ENCODE results near the gene LRCH1. TPM values are rescaled to one million over a fixed set of nuclear protein-coding genes. Genes with fewer than 3 reads are reported as not detected.

Gene LRCH1
- total RNA-seq, 4 donors from 2014 or later, result 29.1 to 55.6 (median 36.2) TPM

DNA sequence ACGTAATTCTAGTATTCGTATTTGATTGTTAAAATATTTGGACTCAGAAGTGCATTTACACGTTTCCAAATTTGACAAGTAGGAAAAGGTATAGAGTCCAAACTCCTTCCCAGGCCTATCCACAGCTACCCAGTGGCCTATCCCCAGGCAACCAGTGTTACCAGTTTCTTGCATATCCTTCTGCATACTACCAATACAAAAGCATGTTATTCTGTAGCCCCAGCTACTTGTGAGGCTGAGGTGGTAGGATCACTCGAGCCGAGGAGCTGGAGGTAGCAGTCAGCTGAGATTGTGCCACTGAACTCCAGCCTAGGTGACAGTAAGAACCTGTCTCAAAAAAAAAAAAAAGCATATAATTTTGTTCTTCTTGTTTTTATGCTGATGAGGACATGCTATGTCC, 67.1 kb downstream of the LRCH1 start:
- Histone ChIP-seq H3K4me1 (peaks cover 8 to 10% of the 10 kb centered on the region in 2 donors), H3K4me3 (no peak overlapping the region), H3K27me3 (no peaks in the 10 kb centered on the region), H3K9me3 (no peaks in the 10 kb centered on the region), H3K27ac (peak overlapping the region; percentile 23 to 81), H3K36me3 (no peaks in the 10 kb centered on the region)
- DNase-seq, result no peak
- TF ChIP-seq, protein P1, sequence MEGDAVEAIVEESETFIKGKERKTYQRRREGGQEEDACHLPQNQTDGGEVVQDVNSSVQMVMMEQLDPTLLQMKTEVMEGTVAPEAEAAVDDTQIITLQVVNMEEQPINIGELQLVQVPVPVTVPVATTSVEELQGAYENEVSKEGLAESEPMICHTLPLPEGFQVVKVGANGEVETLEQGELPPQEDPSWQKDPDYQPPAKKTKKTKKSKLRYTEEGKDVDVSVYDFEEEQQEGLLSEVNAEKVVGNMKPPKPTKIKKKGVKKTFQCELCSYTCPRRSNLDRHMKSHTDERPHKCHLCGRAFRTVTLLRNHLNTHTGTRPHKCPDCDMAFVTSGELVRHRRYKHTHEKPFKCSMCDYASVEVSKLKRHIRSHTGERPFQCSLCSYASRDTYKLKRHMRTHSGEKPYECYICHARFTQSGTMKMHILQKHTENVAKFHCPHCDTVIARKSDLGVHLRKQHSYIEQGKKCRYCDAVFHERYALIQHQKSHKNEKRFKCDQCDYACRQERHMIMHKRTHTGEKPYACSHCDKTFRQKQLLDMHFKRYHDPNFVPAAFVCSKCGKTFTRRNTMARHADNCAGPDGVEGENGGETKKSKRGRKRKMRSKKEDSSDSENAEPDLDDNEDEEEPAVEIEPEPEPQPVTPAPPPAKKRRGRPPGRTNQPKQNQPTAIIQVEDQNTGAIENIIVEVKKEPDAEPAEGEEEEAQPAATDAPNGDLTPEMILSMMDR (IDR thresholded peaks at IDR 0.05), result no peak
- TF ChIP-seq POLR2A (IDR thresholded peaks at IDR 0.05), result no peak
- intact Hi-C loops (cut with DNase I; ENCODE audit: low total_unique reads), result no loop called here

DNA sequence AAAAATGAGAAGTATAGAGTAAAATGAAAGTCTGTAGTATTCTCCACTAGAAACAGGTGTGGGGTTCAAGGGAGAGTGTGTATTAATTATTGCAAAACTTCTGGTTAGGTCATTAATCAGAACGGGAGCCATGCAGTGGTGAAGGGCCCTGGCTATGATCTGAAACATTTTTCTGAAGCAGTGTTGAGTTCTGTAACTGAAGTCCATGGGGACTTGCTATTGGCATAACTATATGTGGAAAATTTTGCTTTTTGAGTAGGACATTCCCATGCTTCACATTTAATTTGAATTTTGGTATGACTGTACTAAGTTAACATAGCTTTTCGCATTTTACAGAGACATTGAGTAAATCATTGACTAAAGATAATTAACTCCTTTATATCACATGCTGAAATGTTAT, 67.5 kb downstream of the LRCH1 start:
- H3K4me3 ChIP-seq, result no peak overlapping the region
- H3K36me3 ChIP-seq, result no peaks in the 10 kb centered on the region
- no peak for DNase-seq
- intact Hi-C loops (cut with DNase I; ENCODE audit: low total_unique reads), result no loop called here
- no peaks in the 10 kb centered on the region for H3K9me3 ChIP-seq
- peak overlapping the region; percentile 23 to 81 for H3K27ac ChIP-seq
- TF ChIP-seq, protein P1 (IDR thresholded peaks at IDR 0.05), result no peak
- H3K4me1 ChIP-seq, result peaks cover 5 to 9% of the 10 kb centered on the region in 2 donors
- H3K27me3 ChIP-seq, result no peaks in the 10 kb centered on the region

GRCh38 chr13:46621133-46621532, 68.2 kb downstream of the LRCH1 start:
- no peaks in the 10 kb centered on the region for H3K9me3 ChIP-seq
- H3K4me1 ChIP-seq, result peaks cover 5 to 9% of the 10 kb centered on the region in 2 donors
- H3K27ac ChIP-seq, result peak overlapping the region; percentile 6 to 23
- no peaks in the 10 kb centered on the region for H3K27me3 ChIP-seq
- DNase-seq, result no peak
- no peak overlapping the region for H3K4me3 ChIP-seq
- TF ChIP-seq, protein P1 (IDR thresholded peaks at IDR 0.05), result no peak
- TF ChIP-seq POLR2A (IDR thresholded peaks at IDR 0.05), result no peak
- no peaks in the 10 kb centered on the region for H3K36me3 ChIP-seq
- intact Hi-C loops (cut with DNase I; ENCODE audit: low total_unique reads), result no loop called here

GRCh38 chr13:46621792-46622629, 69.0 kb downstream of the LRCH1 start:
- H3K9me3 ChIP-seq, result no peaks in the 10 kb centered on the region
- H3K27ac ChIP-seq, result peak overlapping the region; percentile 41 to 66
- H3K36me3 ChIP-seq, result no peaks in the 10 kb centered on the region
- H3K4me1 ChIP-seq, result peaks cover 5 to 9% of the 10 kb centered on the region in 2 donors
- H3K4me3 ChIP-seq, result no peak overlapping the region
- H3K27me3 ChIP-seq, result no peaks in the 10 kb centered on the region
- no peak for DNase-seq
- intact Hi-C loops (cut with DNase I; ENCODE audit: low total_unique reads), result no loop called here
- TF ChIP-seq, protein P1 (IDR thresholded peaks at IDR 0.05), result no peak
- TF ChIP-seq POLR2A (IDR thresholded peaks at IDR 0.05), result no peak

DNA sequence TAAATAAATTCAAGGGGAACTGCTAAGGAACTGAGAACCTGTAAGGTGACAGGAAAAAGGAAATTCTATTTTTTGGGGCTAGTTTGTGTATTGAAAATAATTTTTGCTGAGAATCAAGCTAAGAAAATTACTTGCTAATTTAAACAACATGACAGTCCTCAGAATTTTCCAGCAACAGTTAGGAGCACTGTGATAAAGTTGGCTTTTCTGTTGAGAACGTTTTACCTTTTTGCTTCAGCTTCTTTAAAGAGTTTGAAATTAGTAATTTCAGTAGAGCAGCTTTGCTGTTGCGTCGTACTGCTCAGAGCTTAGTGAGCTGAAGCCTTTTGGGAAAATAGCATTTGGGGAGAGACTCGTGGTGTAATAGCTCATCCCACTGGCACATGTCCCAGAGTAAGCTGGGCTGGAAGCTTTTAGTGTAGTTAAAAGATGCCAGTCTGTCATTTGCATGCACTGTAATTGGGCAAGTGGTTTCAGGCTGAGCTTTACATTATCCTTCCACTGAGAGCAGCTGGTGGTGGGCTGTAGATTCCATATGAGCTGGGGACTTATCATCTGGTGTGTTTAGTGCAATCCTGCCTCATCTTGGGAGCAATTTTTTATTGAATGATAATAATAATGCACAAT, 69.8 kb downstream of the LRCH1 start:
- peak; percentile 65 to 85 for DNase-seq
- Histone ChIP-seq H3K36me3 (no peaks in the 10 kb centered on the region), H3K4me3 (no peak overlapping the region), H3K27me3 (no peaks in the 10 kb centered on the region), H3K4me1 (peaks cover 0 to 9% of the 10 kb centered on the region in 2 donors), H3K27ac (peak overlapping the region; percentile 41 to 66), H3K9me3 (no peaks in the 10 kb centered on the region)
- intact Hi-C loops (cut with DNase I; ENCODE audit: low total_unique reads), result no loop called here
- no peak for TF ChIP-seq POLR2A (IDR thresholded peaks at IDR 0.05)
